Astrocyte (in vitro differentiated cells and primary cell): ENCODE results near the gene DAP.

Experiments used
- EZH2 ChIP-seq: IDR thresholded peaks from 2 replicates; pipeline ENCODE4 v1.6.1; 2012; ENCODE audit warnings: mild to moderate bottlenecking, low read length, inconsistent platforms; ENCODE audit not compliant: insufficient read depth
- TF ChIP-seq, protein P1 (sequence below): IDR thresholded peaks from 2 replicates; pipeline ENCODE4 v1.5.1; 2011; ENCODE audit warnings: low read depth, mild to moderate bottlenecking, inconsistent platforms, low read length, moderate library complexity; ENCODE audit not compliant: insufficient read depth

DNA sequence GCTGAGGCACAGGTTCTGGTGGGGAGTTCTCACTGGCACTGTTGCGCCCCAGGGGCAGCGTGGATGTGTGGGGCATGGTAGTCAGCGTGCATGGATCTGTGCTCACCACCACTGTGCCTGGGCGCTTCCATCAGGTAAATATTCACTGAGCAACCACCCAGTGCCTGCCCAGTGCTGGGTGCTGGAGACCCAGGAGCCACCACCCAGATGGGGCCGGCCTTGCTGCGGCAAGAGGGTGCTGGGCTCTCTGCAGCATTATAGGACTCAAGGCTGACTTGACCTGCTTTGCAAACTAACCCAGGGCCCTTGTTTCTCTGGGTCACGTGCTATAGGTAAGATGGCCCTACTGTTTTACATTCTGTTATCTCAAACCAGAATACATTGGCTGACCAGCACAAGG lies 60.5 kb downstream of the DAP start:
- TF ChIP-seq, protein P1, sequence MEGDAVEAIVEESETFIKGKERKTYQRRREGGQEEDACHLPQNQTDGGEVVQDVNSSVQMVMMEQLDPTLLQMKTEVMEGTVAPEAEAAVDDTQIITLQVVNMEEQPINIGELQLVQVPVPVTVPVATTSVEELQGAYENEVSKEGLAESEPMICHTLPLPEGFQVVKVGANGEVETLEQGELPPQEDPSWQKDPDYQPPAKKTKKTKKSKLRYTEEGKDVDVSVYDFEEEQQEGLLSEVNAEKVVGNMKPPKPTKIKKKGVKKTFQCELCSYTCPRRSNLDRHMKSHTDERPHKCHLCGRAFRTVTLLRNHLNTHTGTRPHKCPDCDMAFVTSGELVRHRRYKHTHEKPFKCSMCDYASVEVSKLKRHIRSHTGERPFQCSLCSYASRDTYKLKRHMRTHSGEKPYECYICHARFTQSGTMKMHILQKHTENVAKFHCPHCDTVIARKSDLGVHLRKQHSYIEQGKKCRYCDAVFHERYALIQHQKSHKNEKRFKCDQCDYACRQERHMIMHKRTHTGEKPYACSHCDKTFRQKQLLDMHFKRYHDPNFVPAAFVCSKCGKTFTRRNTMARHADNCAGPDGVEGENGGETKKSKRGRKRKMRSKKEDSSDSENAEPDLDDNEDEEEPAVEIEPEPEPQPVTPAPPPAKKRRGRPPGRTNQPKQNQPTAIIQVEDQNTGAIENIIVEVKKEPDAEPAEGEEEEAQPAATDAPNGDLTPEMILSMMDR: no peak
- TF ChIP-seq EZH2: no peak
